KG1 (cell line): Measurements from ENCODE around the gene SPINK5.

ENCODE experiments used
- DNase-seq: peaks from one replicate; lab custom pipeline; 2025; lab: John Stamatoyannopoulos, UW

SPINK5 gene

GRCh38 chr5:148186248-148187003, 122.6 kb downstream of the SPINK5 start:
- DNase-seq, result no peak
